HEK293 (cell line): ENCODE measurements around the gene ROM1.
A peak's percentile ranks its signal among the peaks of the same experiment; 100 is the strongest.

Experiments used
- CTCF ChIA-PET: fragments of 350-600 bp; formaldehyde crosslinking; extraction: SDS; loops from one replicate; lab custom pipeline; 2021; ENCODE audit warnings: antibody characterized with exemption; lab: Yijun Ruan, JAX
- POLR2A ChIA-PET: fragments of 300-600 bp; formaldehyde crosslinking; extraction: SDS; loops from one replicate; lab custom pipeline; 2020; ENCODE audit warnings: antibody characterized with exemption, inconsistent platforms; lab: Yijun Ruan, JAX
- H3K27ac ChIP-seq: fragments of 200-500 bp; sonication (Bioruptor generic); 2 replicates; pipeline ENCODE4 v1.5.1; 2014; ENCODE audit warnings: low read depth, low read length, control low read depth, inconsistent platforms; ENCODE audit errors: extremely low read depth
- H3K36me3 ChIP-seq, 2 experiments: fragments of 200-500 bp in 1 of 2; sonication (Bioruptor generic) in 1 of 2; 1 replicate in 1 of 2; 2 replicates in 1 of 2; pipeline ENCODE4 v1.5.1; 2014 to 2017; ENCODE audit warnings: inconsistent platforms in 2 of 2, low read length in 2 of 2; ENCODE audit not compliant: control insufficient read depth in 2 of 2, insufficient read depth in 1 of 2
- H3K4me1 ChIP-seq: fragments of 200-500 bp; sonication (Bioruptor generic); 2 replicates; pipeline ENCODE4 v1.5.1; 2014; ENCODE audit warnings: mild to moderate bottlenecking, low read length, inconsistent platforms; ENCODE audit not compliant: control insufficient read depth, insufficient read depth
- H3K4me3 ChIP-seq: 2 replicates; pipeline ENCODE4 v1.5.1; 2011; ENCODE audit warnings: low read depth, mild to moderate bottlenecking, control low read depth, low read length, moderate library complexity
- H3K9me3 ChIP-seq: fragments of 200-500 bp; sonication (Bioruptor generic); 2 replicates; pipeline ENCODE4 v1.5.1; 2014; ENCODE audit warnings: low read depth, low read length, inconsistent platforms; ENCODE audit not compliant: control insufficient read depth, insufficient read depth
- GLI4 ChIP-seq: fragments of 450-650 bp; formaldehyde crosslinking; IDR thresholded peaks from 2 replicates; pipeline ENCODE4 v1.5.1; 2016; ENCODE audit warnings: missing biosample characterization, missing genetic modification characterization
- IKZF3 ChIP-seq: fragments of 450-650 bp; IDR thresholded peaks from 2 replicates; pipeline ENCODE4 v1.5.0; 2018; ENCODE audit warnings: missing biosample characterization, mild to moderate bottlenecking, missing genetic modification characterization, moderate library complexity
- INSM2 ChIP-seq: fragments of 450-650 bp; formaldehyde crosslinking; IDR thresholded peaks from 2 replicates; pipeline ENCODE4 v1.5.1; 2016; ENCODE audit warnings: missing biosample characterization, missing genetic modification characterization
- KLF10 ChIP-seq: fragments of 450-650 bp; IDR thresholded peaks from 2 replicates; pipeline ENCODE4 v1.5.1; 2018; ENCODE audit warnings: missing biosample characterization, mild to moderate bottlenecking, missing genetic modification characterization
- PRDM4 ChIP-seq: fragments of 450-650 bp; formaldehyde crosslinking; IDR thresholded peaks from 2 replicates; pipeline ENCODE4 v1.5.1; 2017; ENCODE audit warnings: missing biosample characterization, missing genetic modification characterization
- SP2 ChIP-seq: fragments of 450-650 bp; formaldehyde crosslinking; IDR thresholded peaks from 2 replicates; pipeline ENCODE4 v1.5.1; 2016; ENCODE audit warnings: missing biosample characterization, missing genetic modification characterization
- TRIM28 ChIP-seq: IDR thresholded peaks from 2 replicates; pipeline ENCODE4 v1.6.1; 2011; ENCODE audit warnings: low read length, control low read depth, borderline replicate concordance
- WT1 ChIP-seq: fragments of 450-650 bp; formaldehyde crosslinking; IDR thresholded peaks from 2 replicates; pipeline ENCODE4 v1.5.1; 2016; ENCODE audit warnings: missing biosample characterization, missing genetic modification characterization
- ZBTB20 ChIP-seq: fragments of 450-650 bp; formaldehyde crosslinking; IDR thresholded peaks from 2 replicates; pipeline ENCODE4 v1.5.1; 2016; ENCODE audit warnings: missing biosample characterization, missing genetic modification characterization
- ZBTB21 ChIP-seq: fragments of 450-650 bp; formaldehyde crosslinking; IDR thresholded peaks from 2 replicates; pipeline ENCODE4 v1.5.1; 2017; ENCODE audit warnings: missing biosample characterization, missing genetic modification characterization
- ZNF138 ChIP-seq: fragments of 450-650 bp; formaldehyde crosslinking; IDR thresholded peaks from 2 replicates; pipeline ENCODE4 v1.5.1; 2016; ENCODE audit warnings: missing biosample characterization, missing genetic modification characterization, borderline replicate concordance
- ZNF202 ChIP-seq: fragments of 450-650 bp; formaldehyde crosslinking; IDR thresholded peaks from 2 replicates; pipeline ENCODE4 v1.5.1; 2016; ENCODE audit warnings: missing biosample characterization, missing genetic modification characterization, borderline replicate concordance
- ZNF26 ChIP-seq: fragments of 450-650 bp; formaldehyde crosslinking; IDR thresholded peaks from 2 replicates; pipeline ENCODE4 v1.5.1; 2016; ENCODE audit warnings: missing biosample characterization, missing genetic modification characterization
- ZNF311 ChIP-seq: fragments of 450-650 bp; formaldehyde crosslinking; IDR thresholded peaks from 2 replicates; pipeline ENCODE4 v1.5.1; 2017; ENCODE audit warnings: missing biosample characterization, missing genetic modification characterization, borderline replicate concordance
- ZNF513 ChIP-seq: fragments of 450-650 bp; IDR thresholded peaks from 2 replicates; pipeline ENCODE4 v1.5.1; 2018; ENCODE audit warnings: missing biosample characterization, missing genetic modification characterization
- ZNF571 ChIP-seq: fragments of 450-650 bp; formaldehyde crosslinking; IDR thresholded peaks from 2 replicates; pipeline ENCODE4 v1.5.0; 2017; ENCODE audit warnings: missing biosample characterization, missing genetic modification characterization
- ZNF580 ChIP-seq: fragments of 450-650 bp; formaldehyde crosslinking; IDR thresholded peaks from 2 replicates; pipeline ENCODE4 v1.5.1; 2016; ENCODE audit warnings: missing biosample characterization, missing genetic modification characterization
- ZNF777 ChIP-seq: fragments of 450-650 bp; formaldehyde crosslinking; IDR thresholded peaks from 2 replicates; pipeline ENCODE4 v1.5.1; 2017; ENCODE audit warnings: missing biosample characterization, missing genetic modification characterization, borderline replicate concordance
- ZSCAN18 ChIP-seq: fragments of 450-650 bp; formaldehyde crosslinking; IDR thresholded peaks from 2 replicates; pipeline ENCODE4 v1.5.1; 2016; ENCODE audit warnings: missing biosample characterization, missing genetic modification characterization
- ZSCAN23 ChIP-seq: fragments of 450-650 bp; formaldehyde crosslinking; IDR thresholded peaks from 2 replicates; pipeline ENCODE4 v1.5.1; 2016; ENCODE audit warnings: missing biosample characterization, missing genetic modification characterization
- ZSCAN30 ChIP-seq: fragments of 450-650 bp; IDR thresholded peaks from 2 replicates; pipeline ENCODE4 v1.5.1; 2018; ENCODE audit warnings: missing biosample characterization, mild to moderate bottlenecking, missing genetic modification characterization, moderate library complexity

Gene ROM1

GRCh38 chr11:62595124-62595523 lies 17.9 kb upstream of the ROM1 start:
- no peak overlapping the region for H3K27ac ChIP-seq
- TF ChIP-seq GLI4 (no peak), ZNF311 (no peak), IKZF3 (tag by site-specific recombination) (no peak), ZNF777 (no peak), ZNF571 (tag by site-specific recombination) (no peak), ZNF513 (tag by site-specific recombination) (no peak), ZSCAN18 (tag by site-specific recombination) (no peak), ZBTB20 (tag by site-specific recombination) (no peak), PRDM4 (tag by site-specific recombination) (no peak), ZSCAN30 (tag by site-specific recombination) (no peak), WT1 (tag by site-specific recombination) (no peak), KLF10 (no peak), ZNF26 (tag by site-specific recombination) (no peak), ZNF202 (tag by site-specific recombination) (no peak), ZBTB21 (tag by site-specific recombination) (no peak), ZSCAN23 (tag by site-specific recombination) (no peak)
- TF ChIP-seq, all 188 proteins: peak for 0
- ChIA-PET CTCF (interaction anchor here (1.4 to 2.7 kb wide), 2 partner anchors 17 to 20 kb away, joined by 5 to 15 read pairs; partner anchors contain the start of gene EML3), POLR2A (interaction anchor here (1.1 to 6.0 kb wide), 2 partner anchors 21 to 26 kb away, joined by 3 to 109 read pairs; partner anchors contain the start of genes B3GAT3 and EEF1G)
- H3K9me3 ChIP-seq, result no peaks in the 10 kb centered on the region
- peaks cover 17 to 72% of the 10 kb centered on the region in 2 experiments; a peak in 2 of 3 replicates for H3K36me3 ChIP-seq
- H3K4me3 ChIP-seq, result no peak overlapping the region
- H3K4me1 ChIP-seq, result no peaks in the 10 kb centered on the region

GRCh38 chr11:62599069-62599696 lies 13.9 kb upstream of the ROM1 start:
- CTCF ChIA-PET, result interaction anchor here (0.6 to 1.3 kb wide), 3 partner anchors 13 to 187 kb away, joined by 5 read pairs; partner anchors contain the start of genes EML3 and HNRNPUL2
- H3K27ac ChIP-seq, result peak overlapping the region; percentile 95
- TF ChIP-seq ZNF580 (tag by site-specific recombination) (0 out of 2 replicates have a peak, but pooled peaks have one; percentile 41), INSM2 (tag by site-specific recombination) (0 out of 2 replicates have a peak, but pooled peaks have one; percentile 8), TRIM28 (0 out of 2 replicates have a peak, but pooled peaks have one; percentile 35), ZNF513 (tag by site-specific recombination) (no peak), ZNF202 (tag by site-specific recombination) (no peak), SP2 (tag by site-specific recombination) (peak; percentile 92), ZNF26 (tag by site-specific recombination) (no peak), ZNF138 (tag by site-specific recombination) (no peak)

More at GRCh38 chr11:62599069-62599696, 13.9 kb upstream of the ROM1 start:
- Histone ChIP-seq H3K4me1 (no peaks in the 10 kb centered on the region), H3K9me3 (no peaks in the 10 kb centered on the region), H3K36me3 (peaks cover 17 to 72% of the 10 kb centered on the region in 2 experiments; a peak in 2 of 3 replicates), H3K4me3 (peak overlapping the region; percentile 91)
- POLR2A ChIA-PET, result interaction anchor here (0.6 to 4.2 kb wide), 14 partner anchors 7 to 282 kb away, joined by 3 to 140 read pairs (median 4); partner anchors contain the start of genes B3GAT3, C11orf98, CSKMT and EEF1G
